GM18505 (cell line): Measurements from ENCODE around the gene CALCR.
"Not testable (repeated sequence)": the region's sequence is repeated elsewhere in the genome, so short reads cannot be mapped to it uniquely, and the experiment has no call there.

ENCODE experiments used
- ATAC-seq: cut with Tn5 transposase; IDR thresholded peaks from one replicate; pipeline ENCODE4 v1.9.1; 2021; ENCODE audit not compliant: unreplicated experiment
- POLR2A ChIP-seq: IDR thresholded peaks from 4 replicates; pipeline ENCODE4 v1.6.1; 2011; ENCODE audit warnings: borderline replicate concordance; ENCODE audit not compliant: insufficient read depth, insufficient read length; ENCODE audit errors: extremely low read depth

The CALCR gene

DNA sequence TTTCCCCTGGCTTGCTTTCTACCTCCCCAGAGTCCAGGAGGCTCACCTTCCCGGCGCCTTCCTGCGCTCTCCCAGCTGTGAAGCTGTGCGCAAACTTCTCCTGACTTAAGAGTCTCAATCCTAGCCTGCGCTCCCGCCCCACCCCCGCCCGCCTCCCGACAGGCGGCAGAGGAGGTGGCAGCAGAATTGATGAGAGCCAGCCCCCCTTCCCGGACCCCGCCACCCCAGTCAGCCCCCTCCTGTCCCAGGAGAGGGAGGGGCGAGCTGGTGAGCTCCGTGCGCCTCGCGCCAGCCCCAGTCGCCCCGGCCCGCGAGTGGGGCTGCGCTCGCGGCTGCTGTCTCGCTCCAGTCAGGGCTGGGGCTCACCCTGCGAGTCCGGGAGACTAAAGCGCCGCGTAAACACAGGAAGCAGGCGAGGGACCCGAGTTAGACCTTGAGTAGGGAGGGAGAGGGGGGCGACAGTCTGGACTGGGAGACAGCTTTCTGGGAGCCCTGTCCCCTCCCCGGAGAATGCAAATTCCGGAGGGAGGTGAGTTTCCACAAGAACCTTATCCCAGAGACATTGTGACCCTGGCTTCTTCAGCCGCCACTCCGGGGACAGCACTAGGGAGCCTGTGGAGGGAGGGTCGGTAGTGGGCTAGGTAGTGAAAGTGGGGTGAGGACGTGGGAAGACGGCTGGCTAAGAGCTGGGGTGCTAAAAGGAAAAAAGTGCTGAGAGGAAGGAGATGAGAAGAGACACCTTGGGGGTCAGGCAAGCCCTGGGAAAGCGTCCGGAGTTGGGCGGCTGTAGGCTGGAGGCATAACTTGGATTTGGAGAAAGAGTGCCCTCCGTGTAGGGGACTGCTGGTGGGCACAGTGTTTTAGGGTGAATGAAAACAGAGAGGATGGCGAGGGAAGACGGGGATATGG, at the start of gene CALCR:
Gene CALCR (minus strand): TSS at position 79 of the 909 bp plus-strand sequence. CDS start 87,743 bp downstream, outside the sequence.
- no peak for TF ChIP-seq POLR2A
- no peak for ATAC-seq

DNA sequence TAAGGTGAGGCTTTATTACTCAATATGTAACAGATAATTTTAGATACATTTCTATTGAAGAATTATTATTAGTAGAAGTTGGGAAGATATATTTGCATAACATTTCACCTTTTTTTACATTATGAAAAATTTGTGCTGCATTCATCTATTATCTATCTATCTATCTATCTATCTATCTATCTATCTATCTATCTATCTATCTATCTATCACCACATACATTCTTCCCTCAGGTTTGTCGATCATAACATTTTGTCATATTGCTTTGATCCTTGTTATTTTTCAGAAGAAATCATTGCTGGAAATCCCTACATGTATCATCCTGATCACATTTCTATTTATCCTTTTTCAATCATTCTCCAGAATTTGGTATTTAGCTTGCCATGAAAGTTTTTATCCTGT, 49.3 kb upstream of the CALCR start:
- no peak for TF ChIP-seq POLR2A
- no peak for ATAC-seq

- TF ChIP-seq POLR2A, result no peak
- no peak for ATAC-seq
Observed at GRCh38 chr7:93622036-93623033, 47.8 kb upstream of the CALCR start.

- ATAC-seq, result no peak
- TF ChIP-seq POLR2A, result no peak
Observed at GRCh38 chr7:93620864-93621263, 46.3 kb upstream of the CALCR start.

DNA sequence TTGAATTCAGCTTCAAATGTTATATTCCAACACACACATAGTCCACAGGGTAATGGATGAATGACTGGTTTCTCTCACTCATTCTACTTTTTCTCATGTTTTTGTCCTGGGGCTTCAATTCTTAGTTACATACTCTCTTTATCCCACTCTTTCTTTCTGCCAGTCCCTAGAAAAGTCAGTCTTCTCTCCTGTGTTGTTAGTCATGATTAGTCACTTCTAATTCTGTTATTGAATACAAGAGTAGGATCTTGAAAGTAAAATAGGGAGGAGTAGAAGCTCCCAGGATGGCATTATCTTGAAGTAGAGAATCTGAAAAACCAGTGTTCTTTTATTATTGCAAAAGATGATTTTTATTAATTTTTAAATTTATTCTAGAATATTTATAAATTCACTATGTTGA, 45.5 kb upstream of the CALCR start:
- ATAC-seq, result no peak
- no peak for TF ChIP-seq POLR2A

DNA sequence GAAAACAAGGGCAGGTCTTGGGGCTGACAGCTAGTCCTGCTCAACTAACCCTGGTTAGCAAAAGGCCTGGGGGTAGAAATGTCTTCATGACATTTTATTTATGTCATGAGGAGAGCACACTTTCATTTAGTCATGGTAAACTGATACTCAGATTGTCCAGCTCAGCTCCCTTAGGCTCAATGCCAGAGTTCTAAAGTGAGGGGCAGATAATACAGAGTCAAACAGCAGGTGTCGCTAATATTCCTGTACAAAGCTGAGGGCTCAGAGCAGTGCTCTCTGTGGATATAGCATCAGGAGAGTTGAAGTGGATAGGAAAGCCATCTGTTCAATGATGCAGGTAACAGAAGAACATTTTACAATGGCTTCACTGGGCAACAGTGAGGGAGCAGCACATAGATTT, 26.8 kb upstream of the CALCR start:
- no peak for TF ChIP-seq POLR2A
- no peak for ATAC-seq

- TF ChIP-seq POLR2A, result no peak
- no peak for ATAC-seq
Observed at GRCh38 chr7:93594250-93594649, 19.7 kb upstream of the CALCR start.

DNA sequence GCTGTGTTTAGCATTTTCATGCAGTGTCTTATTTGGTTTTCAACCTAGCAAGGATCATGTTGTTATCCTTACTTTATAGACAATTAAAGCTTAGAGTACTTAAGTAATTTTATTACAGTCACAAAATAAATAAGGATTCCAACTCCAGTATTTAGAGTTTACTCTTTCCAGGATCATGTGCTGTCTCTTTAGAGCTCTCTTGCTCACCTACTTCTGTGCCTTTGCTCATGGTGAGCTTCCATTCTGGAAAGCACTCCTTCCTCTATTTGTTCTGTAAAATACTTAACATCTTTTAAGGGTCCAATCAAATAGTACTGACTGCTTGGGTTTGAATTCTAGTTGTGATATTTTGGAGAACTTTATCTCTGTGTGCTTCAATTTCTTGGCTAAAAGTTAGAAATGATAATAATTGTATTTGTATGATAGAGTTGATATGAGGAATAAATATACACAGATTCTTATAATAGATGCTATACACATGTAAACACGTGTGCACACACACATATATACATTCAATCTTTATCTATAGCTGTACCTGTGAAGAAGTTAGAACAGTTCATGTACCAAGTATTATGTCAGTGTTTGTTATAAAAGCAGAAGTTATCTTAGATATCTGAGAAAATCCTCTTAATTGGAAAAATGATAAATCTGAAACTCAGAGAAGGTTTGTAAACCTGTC, 18.2 kb upstream of the CALCR start:
- no peak for TF ChIP-seq POLR2A
- ATAC-seq, result no peak

DNA sequence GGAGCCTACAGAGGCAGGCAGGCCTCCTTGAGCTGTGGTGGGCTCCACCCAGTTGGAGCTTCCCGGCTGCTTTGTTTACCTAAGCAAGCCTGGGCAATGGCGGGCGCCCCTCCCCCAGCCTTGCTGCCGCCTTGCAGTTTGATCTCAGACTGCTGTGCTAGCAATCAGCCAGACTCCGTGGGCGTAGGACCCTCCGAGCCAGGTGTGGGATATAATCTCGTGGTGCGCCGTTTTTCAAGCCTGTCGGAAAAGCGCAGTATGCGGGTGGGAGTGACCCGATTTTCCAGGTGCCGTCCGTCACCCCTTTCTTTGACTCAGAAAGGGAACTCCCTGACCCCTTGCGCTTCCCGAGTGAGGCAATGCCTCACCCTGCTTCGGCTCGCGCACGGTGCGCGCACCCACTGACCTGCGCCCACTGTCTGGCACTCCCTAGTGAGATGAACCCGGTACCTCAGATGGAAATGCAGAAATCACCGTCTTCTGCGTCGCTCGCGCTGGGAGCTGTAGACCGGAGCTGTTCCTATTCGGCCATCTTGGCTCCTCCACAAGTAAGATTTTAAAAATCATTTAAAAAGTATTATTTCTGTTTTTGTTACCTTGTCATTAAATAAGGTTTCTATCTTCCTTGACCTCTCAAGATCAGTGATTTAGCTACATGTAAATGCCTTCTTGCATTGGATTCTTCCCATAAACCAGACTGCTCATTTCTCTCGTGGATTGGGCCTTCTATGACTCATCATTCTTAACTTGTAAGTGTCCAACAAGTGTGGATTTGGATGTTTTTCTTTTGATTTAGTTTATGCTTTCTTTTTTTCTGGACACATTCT, 16.9 kb upstream of the CALCR start:
- ATAC-seq, result not testable (repeated sequence)

- ATAC-seq, result not testable (repeated sequence)
Observed at GRCh38 chr7:93586479-93586865, 11.9 kb upstream of the CALCR start.

DNA sequence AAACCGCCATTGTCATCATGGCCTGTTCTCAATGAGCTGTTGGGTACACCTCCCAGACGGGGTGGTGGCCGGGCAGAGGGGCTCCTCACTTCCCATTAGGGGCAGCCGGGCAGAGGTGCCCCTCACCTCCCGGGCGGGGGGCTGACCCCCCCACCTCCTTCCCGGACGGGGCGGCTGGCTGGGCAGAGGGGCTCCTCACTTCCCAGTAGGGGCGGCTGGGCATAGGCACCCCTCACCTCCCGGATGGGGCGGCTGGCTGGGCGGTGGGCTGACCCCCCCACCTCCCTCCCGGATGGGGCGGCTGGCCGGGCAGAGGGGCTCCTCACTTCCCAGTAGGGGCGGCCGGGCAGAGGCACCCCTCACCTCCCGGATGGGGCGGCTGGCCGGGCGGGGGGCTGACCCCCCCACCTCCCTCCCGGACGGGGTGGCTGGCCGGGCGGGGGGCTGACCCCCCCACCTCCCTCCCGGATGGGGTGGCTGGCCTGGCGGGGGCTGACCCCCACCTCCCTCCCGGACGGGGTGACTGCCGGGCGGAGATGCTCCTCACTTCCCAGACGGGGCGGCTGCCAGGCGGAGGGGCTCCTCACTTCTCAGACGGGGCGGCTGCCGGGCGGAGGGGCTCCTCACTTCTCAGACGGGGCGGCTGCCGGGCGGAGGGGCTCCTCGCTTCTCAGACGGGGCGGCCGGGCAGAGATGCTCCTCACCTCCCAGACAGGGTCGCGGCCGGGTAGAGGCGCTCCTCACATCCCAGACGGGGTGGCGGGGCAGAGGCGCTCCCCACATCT, 11.4 kb upstream of the CALCR start:
- not testable (repeated sequence) for ATAC-seq

GRCh38 chr7:93579431-93579830, 4.9 kb upstream of the CALCR start:
- TF ChIP-seq POLR2A, result no peak
- ATAC-seq, result no peak
